Renal pelvis (tissue), 4 donors: ENCODE data around the gene SEMA4D. TPM values are rescaled to one million over a fixed set of nuclear protein-coding genes. Genes with fewer than 3 reads are reported as not detected.

ENCODE experiments used
- DNase-seq: peaks from one replicate; pipeline ENCODE4 v3.0.0-alpha.2; 2013
- polyA plus RNA-seq, 3 donors: library from polyadenylated mRNA; unstranded; fragments of 120-200 nt; gene quantifications; one replicate each; pipeline ENCODE4 v1.2.1, GENCODE V29; 2013; ENCODE audit not compliant: insufficient read length in 3 of 3

The SEMA4D gene
- polyA plus RNA-seq, 3 donors: 48.5 to 67.5 (median 64.1) TPM

GRCh38 chr9:89502671-89503070, 4.8 kb upstream of the SEMA4D start:
- DNase-seq: no peak

- DNase-seq: no peak
Measured at GRCh38 chr9:89502038-89502601, 4.2 kb upstream of the SEMA4D start.

- no peak for DNase-seq
Measured at GRCh38 chr9:89501311-89501898, 3.5 kb upstream of the SEMA4D start.

- no peak for DNase-seq
Measured at GRCh38 chr9:89500008-89500407, 2.1 kb upstream of the SEMA4D start.

GRCh38 chr9:89498852-89499480, 1.1 kb upstream of the SEMA4D start:
- DNase-seq: no peak

GRCh38 chr9:89497257-89497963, 503 bp downstream of the SEMA4D start:
- no peak for DNase-seq

GRCh38 chr9:89496645-89497256, 1.2 kb downstream of the SEMA4D start:
- no peak for DNase-seq

GRCh38 chr9:89495824-89496560, 1.9 kb downstream of the SEMA4D start:
- no peak for DNase-seq

- no peak for DNase-seq
Measured at GRCh38 chr9:89494199-89494598, 3.7 kb downstream of the SEMA4D start.

GRCh38 chr9:89493671-89494070, 4.2 kb downstream of the SEMA4D start:
- no peak for DNase-seq

- DNase-seq: no peak
Measured at GRCh38 chr9:89493181-89493580, 4.7 kb downstream of the SEMA4D start.

GRCh38 chr9:89492586-89492985, 5.3 kb downstream of the SEMA4D start:
- DNase-seq: no peak

- DNase-seq: no peak
Measured at GRCh38 chr9:89491694-89492093, 6.2 kb downstream of the SEMA4D start.

GRCh38 chr9:89489548-89490530, 8.1 kb downstream of the SEMA4D start:
- no peak for DNase-seq

GRCh38 chr9:89488936-89489335, 9.0 kb downstream of the SEMA4D start:
- no peak for DNase-seq

GRCh38 chr9:89488131-89488530, 9.8 kb downstream of the SEMA4D start:
- DNase-seq: no peak

GRCh38 chr9:89486681-89487080, 11.2 kb downstream of the SEMA4D start:
- DNase-seq: no peak

GRCh38 chr9:89484475-89485404, 13.2 kb downstream of the SEMA4D start:
- peak; percentile 37 for DNase-seq
